ENCODE results near the gene IL24.

- no peak for TF ChIP-seq TAF1 (IDR thresholded peaks at IDR 0.05; ENCODE audit: low read depth)
- no peak for TF ChIP-seq TCF12 (IDR thresholded peaks at IDR 0.05; ENCODE audit: low read depth)
- no peak for TF ChIP-seq EP300 (IDR thresholded peaks at IDR 0.05; ENCODE audit: borderline replicate concordance)
- no peak for TF ChIP-seq FOXM1 (IDR thresholded peaks at IDR 0.05; ENCODE audit: borderline replicate concordance, low read depth)
- no peak for TF ChIP-seq MAX (IDR thresholded peaks at IDR 0.05)
Observed at GRCh38 chr1:206850401-206850800, 46.8 kb upstream of the IL24 start.

All from Ishikawa (cell line).